Suprapubic skin (tissue), 4 donors: Measurements from ENCODE around the gene CFAP74.

Experiments
- POLR2A ChIP-seq, 2 donors: fragments of 450-650 bp; IDR thresholded peaks; one replicate each; pipeline ENCODE4 v1.6.1; 2017; ENCODE audit warnings: antibody characterized with exemption in 2 of 2, mild to moderate bottlenecking in 2 of 2, moderate library complexity in 2 of 2
- POLR2AphosphoS5 ChIP-seq, 3 donors: sonication (generic); formaldehyde crosslinking; IDR thresholded peaks; one replicate each; pipeline ENCODE4 v1.6.1; 2017; ENCODE audit warnings: antibody characterized with exemption in 3 of 3
- TF ChIP-seq, protein P1 (sequence below), 2 donors: fragments of 200-600 bp in 1 of 2; fragments of 450-650 bp in 1 of 2; sonication (generic) in 1 of 2; IDR thresholded peaks; one replicate each; pipeline ENCODE4 v1.5.1; 2016 to 2019; ENCODE audit warnings: antibody characterized with exemption in 2 of 2, mild to moderate bottlenecking in 1 of 2, moderate library complexity in 1 of 2

DNA sequence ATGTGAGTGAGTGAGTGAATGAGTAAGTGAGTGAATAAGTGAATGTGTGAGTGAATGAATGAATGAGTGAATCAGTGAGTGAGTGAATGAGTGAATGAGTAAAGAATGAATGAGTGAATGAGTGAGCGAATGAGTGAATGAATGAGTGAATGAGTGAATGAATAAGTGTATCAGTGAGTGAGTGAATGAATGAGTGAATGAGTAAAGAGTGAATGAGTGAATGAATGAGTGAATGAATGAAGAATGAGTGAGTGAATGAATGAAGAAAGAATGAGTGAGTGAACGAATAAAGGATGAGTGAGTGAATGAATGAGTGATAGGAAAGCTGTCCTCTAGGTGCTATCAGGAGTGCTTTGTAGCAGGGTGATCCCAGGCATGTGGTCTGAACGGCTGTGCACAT lies 35.7 kb downstream of the CFAP74 start:
- TF ChIP-seq POLR2A (IDR thresholded peaks at IDR 0.05) (no peak), POLR2AphosphoS5 (IDR thresholded peaks at IDR 0.05) (no peak)
- TF ChIP-seq, protein P1, sequence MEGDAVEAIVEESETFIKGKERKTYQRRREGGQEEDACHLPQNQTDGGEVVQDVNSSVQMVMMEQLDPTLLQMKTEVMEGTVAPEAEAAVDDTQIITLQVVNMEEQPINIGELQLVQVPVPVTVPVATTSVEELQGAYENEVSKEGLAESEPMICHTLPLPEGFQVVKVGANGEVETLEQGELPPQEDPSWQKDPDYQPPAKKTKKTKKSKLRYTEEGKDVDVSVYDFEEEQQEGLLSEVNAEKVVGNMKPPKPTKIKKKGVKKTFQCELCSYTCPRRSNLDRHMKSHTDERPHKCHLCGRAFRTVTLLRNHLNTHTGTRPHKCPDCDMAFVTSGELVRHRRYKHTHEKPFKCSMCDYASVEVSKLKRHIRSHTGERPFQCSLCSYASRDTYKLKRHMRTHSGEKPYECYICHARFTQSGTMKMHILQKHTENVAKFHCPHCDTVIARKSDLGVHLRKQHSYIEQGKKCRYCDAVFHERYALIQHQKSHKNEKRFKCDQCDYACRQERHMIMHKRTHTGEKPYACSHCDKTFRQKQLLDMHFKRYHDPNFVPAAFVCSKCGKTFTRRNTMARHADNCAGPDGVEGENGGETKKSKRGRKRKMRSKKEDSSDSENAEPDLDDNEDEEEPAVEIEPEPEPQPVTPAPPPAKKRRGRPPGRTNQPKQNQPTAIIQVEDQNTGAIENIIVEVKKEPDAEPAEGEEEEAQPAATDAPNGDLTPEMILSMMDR (IDR thresholded peaks at IDR 0.05), result no peak
